ENCODE measurements around the gene ID4. TPM values are rescaled to one million over a fixed set of nuclear protein-coding genes. Genes with fewer than 3 reads are reported as not detected.
A peak's percentile ranks its signal among the peaks of the same experiment; 100 is the strongest.

The ID4 gene
- total RNA-seq, 1 donor from 2014 or later = 27.8 TPM

DNA sequence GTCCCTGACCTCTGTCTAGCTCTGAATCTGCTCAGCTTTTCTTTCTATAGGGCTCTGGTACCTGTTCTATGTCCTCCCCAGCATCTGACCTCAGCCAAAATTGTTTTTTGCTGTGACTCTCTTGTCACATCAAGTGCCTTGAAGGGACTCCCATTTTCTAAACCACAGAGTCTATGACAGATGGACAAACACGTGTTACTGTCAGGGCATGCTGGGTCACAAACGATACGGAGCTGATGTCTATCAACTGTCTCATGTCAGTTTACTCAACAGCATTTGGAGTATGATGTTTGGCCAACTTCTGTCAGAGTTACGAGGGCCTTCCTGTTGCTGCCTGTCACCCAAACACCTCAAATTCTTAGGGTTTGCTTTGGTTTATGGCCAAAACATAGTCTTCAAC is 20.5 kb downstream of the ID4 start:
- no peaks in the 10 kb centered on the region for H3K36me3 ChIP-seq
- no peaks in the 10 kb centered on the region for H3K9me3 ChIP-seq
- no peaks in the 10 kb centered on the region for H3K27me3 ChIP-seq (ENCODE audit: low read depth)
- intact Hi-C loops (cut with DNase I) = no loop called here
- H3K4me1 ChIP-seq = no peaks in the 10 kb centered on the region
- no peak for ATAC-seq
- no peak overlapping the region for H3K27ac ChIP-seq
- no peak for DNase-seq
- no peak for TF ChIP-seq CTCF (IDR thresholded peaks at IDR 0.05)
- no peak overlapping the region for H3K4me3 ChIP-seq

- DNase-seq = no peak
- TF ChIP-seq CTCF (IDR thresholded peaks at IDR 0.05) = no peak
- no peak overlapping the region for H3K4me3 ChIP-seq
- no peaks in the 10 kb centered on the region for H3K9me3 ChIP-seq
- no peaks in the 10 kb centered on the region for H3K27me3 ChIP-seq (ENCODE audit: low read depth)
- H3K27ac ChIP-seq = no peak overlapping the region
- intact Hi-C loops (cut with DNase I) = no loop called here
- H3K36me3 ChIP-seq = no peaks in the 10 kb centered on the region
- no peaks in the 10 kb centered on the region for H3K4me1 ChIP-seq
- peak; percentile 75 to 84 for ATAC-seq
Observed at GRCh38 chr6:19860235-19860877, 23.2 kb downstream of the ID4 start.

DNA sequence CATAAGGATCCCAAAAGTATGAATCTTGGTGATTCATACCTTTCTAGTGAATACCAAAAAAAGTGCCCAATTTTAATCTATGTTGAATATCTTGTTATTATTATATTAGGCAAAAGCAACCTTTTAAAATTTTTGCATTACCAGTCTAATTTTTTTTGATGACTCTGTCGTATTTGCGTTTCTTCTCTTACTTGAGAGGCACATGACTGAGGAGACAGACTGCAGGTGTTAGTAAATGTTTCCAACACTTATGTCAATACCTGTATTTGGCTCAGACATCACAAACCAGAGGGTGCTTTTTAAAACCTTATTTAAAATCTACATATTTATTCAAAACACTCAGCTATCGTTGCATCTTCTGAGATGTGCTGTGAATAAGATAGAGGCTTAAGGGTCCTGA is 27.1 kb downstream of the ID4 start:
- ATAC-seq (no peak), DNase-seq (no peak)
- Histone ChIP-seq H3K4me1 (no peaks in the 10 kb centered on the region), H3K36me3 (no peaks in the 10 kb centered on the region), H3K27me3 (ENCODE audit: low read depth) (no peaks in the 10 kb centered on the region), H3K4me3 (no peak overlapping the region), H3K9me3 (no peaks in the 10 kb centered on the region), H3K27ac (no peak overlapping the region)
- intact Hi-C loops (cut with DNase I) = no loop called here
- no peak for TF ChIP-seq CTCF (IDR thresholded peaks at IDR 0.05)

GRCh38 chr6:19865178-19865577 is 28.0 kb downstream of the ID4 start:
- ATAC-seq (no peak), DNase-seq (no peak)
- Histone ChIP-seq H3K27ac (no peak overlapping the region), H3K27me3 (ENCODE audit: low read depth) (no peaks in the 10 kb centered on the region), H3K36me3 (no peaks in the 10 kb centered on the region), H3K4me3 (no peak overlapping the region), H3K9me3 (no peaks in the 10 kb centered on the region), H3K4me1 (no peaks in the 10 kb centered on the region)
- intact Hi-C loops (cut with DNase I) = no loop called here
- no peak for TF ChIP-seq CTCF (IDR thresholded peaks at IDR 0.05)

GRCh38 chr6:19866173-19866984 is 29.2 kb downstream of the ID4 start:
- no peak for DNase-seq
- Histone ChIP-seq H3K4me1 (no peaks in the 10 kb centered on the region), H3K9me3 (no peaks in the 10 kb centered on the region), H3K27me3 (ENCODE audit: low read depth) (no peaks in the 10 kb centered on the region), H3K27ac (no peak overlapping the region), H3K36me3 (no peaks in the 10 kb centered on the region), H3K4me3 (no peak overlapping the region)
- no peak for TF ChIP-seq CTCF (IDR thresholded peaks at IDR 0.05)
- no peak for ATAC-seq
- intact Hi-C loops (cut with DNase I) = no loop called here

Data from lower lobe of right lung (tissue), 2 donors.